Kidney (tissue), 14 donors: ENCODE data around the gene ZBP1. TPM values are rescaled to one million over a fixed set of nuclear protein-coding genes. Genes with fewer than 3 reads are reported as not detected.

Source experiments
- DNase-seq, 5 donors: peaks; one replicate each; pipeline ENCODE4 v3.0.0-alpha.2; 2013 to 2020
- FAIRE-seq: peaks from 2 replicates; lab custom pipeline; 2012; peaks lifted over from hg19 to GRCh38; lab: Jason Lieb, UNC
- H3K27ac ChIP-seq, 2 donors: one replicate each; pipeline ENCODE4 v1.7.0; 2013; ENCODE audit warnings: low read depth in 2 of 2, low read length in 2 of 2, inconsistent platforms in 1 of 2
- H3K27me3 ChIP-seq: one replicate; pipeline ENCODE4 v1.7.1; 2013; ENCODE audit warnings: low read length, inconsistent platforms; ENCODE audit not compliant: control insufficient read depth, insufficient read depth
- H3K36me3 ChIP-seq, 3 donors: one replicate each; pipeline versions ENCODE4 v1.7.0 to v1.7.1; 2013; ENCODE audit warnings: low read length in 3 of 3, control low read depth in 1 of 3, inconsistent platforms in 1 of 3; ENCODE audit not compliant: insufficient read depth in 3 of 3, control insufficient read depth in 2 of 3
- H3K4me1 ChIP-seq, 3 donors: one replicate each; pipeline versions ENCODE4 v1.7.0 to v1.7.1; 2013; ENCODE audit warnings: low read length in 3 of 3, inconsistent platforms in 1 of 3, low read depth in 1 of 3; ENCODE audit not compliant: control insufficient read depth in 2 of 3, insufficient read depth in 2 of 3
- H3K4me3 ChIP-seq, 3 donors: one replicate each; pipeline versions ENCODE4 v1.7.0 to v1.8.1; 2013; ENCODE audit warnings: low read length in 3 of 3, control low read depth in 1 of 3, inconsistent platforms in 1 of 3
- H3K9ac ChIP-seq, 3 donors: one replicate each; pipeline versions ENCODE4 v1.7.0 to v1.7.1; 2013; ENCODE audit warnings: low read length in 3 of 3, control low read depth in 1 of 3, inconsistent platforms in 1 of 3
- H3K9me3 ChIP-seq, 3 donors: one replicate each; pipeline versions ENCODE4 v1.7.0 to v1.7.1; 2013; ENCODE audit warnings: low read length in 3 of 3, control low read depth in 1 of 3, inconsistent platforms in 1 of 3; ENCODE audit not compliant: control insufficient read depth in 2 of 3, insufficient read depth in 1 of 3
- intact Hi-C: fragments of 100-400 bp; cut with DNase I; formaldehyde crosslinking; loops from one replicate; pipeline ENCODE4 v1.11.1; 2022
- polyA plus RNA-seq: library from polyadenylated mRNA; stranded (reverse); fragments of 350-450 nt; fragmentation: Illumina TruSeq; extraction: RNeasy Lipid Tissue Mini Kit (QIAGEN cat#74804); gene quantifications from one replicate; pipeline ENCODE4 v1.2.3, GENCODE V29; 2014; ENCODE audit warnings: low read depth, low replicate concordance; ENCODE audit not compliant: insufficient read depth
- total RNA-seq: library from RNA; stranded (reverse); fragmentation: NEBNext Ultra II Directional; extraction: Animal tissue kit (Norgen Biotek cat#: 25700); gene quantifications from one replicate; pipeline ENCODE4 v1.2.1, GENCODE V29; 2021
- TF ChIP-seq, protein P1 (sequence below): IDR thresholded peaks from 3 replicates; pipeline ENCODE4 v1.5.1; 2012; ENCODE audit warnings: mild to moderate bottlenecking, moderate library complexity, borderline replicate concordance; ENCODE audit not compliant: insufficient read depth; ENCODE audit errors: extremely low read depth
- donor health status: control.
- donor health status: control.
- donor health status: control.
- donor health status: control.
- donor health status: control.
- donor health status: DM: yes; HTN: yes; CAD: no.
- donor health status: Normal renal cell carcinoma (clear cell type).

The ZBP1 gene
- total and polyA plus RNA-seq, 2 donors from 2014 or later = 3.7 TPM; not detected in 1

DNA sequence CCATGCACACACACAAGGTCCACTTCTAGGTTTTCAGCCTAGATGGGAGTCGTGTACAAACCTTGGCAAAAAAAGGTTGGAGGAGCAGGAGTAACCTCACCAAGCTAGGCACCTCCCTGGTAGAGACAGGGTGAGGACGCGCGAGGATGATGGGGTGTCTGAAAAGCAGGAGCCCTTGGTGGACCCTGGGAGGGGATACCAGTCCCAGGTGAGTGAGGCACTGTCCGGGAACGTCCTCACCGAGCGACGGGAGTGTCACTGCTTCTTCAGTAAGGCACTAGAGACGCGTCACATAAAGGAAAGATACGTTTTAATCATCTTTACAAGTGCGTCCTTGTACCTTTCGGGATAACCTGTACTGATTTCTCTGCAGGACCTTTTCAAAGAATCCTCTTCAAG lies 29.4 kb upstream of the ZBP1 start:
- no peaks in the 10 kb centered on the region for H3K9me3 ChIP-seq
- H3K4me1 ChIP-seq = no peaks in the 10 kb centered on the region
- H3K27ac ChIP-seq = no peak overlapping the region
- intact Hi-C loops = loop anchor here (10.0 kb wide), 1 partner anchor 535 kb away; no protein-coding TSS in a partner anchor
- DNase-seq (peak in 2 of 5 donors; percentile 4 to 40), FAIRE-seq (no peak)
- H3K9ac ChIP-seq = no peak overlapping the region
- H3K27me3 ChIP-seq = no peaks in the 10 kb centered on the region
- TF ChIP-seq, protein P1, sequence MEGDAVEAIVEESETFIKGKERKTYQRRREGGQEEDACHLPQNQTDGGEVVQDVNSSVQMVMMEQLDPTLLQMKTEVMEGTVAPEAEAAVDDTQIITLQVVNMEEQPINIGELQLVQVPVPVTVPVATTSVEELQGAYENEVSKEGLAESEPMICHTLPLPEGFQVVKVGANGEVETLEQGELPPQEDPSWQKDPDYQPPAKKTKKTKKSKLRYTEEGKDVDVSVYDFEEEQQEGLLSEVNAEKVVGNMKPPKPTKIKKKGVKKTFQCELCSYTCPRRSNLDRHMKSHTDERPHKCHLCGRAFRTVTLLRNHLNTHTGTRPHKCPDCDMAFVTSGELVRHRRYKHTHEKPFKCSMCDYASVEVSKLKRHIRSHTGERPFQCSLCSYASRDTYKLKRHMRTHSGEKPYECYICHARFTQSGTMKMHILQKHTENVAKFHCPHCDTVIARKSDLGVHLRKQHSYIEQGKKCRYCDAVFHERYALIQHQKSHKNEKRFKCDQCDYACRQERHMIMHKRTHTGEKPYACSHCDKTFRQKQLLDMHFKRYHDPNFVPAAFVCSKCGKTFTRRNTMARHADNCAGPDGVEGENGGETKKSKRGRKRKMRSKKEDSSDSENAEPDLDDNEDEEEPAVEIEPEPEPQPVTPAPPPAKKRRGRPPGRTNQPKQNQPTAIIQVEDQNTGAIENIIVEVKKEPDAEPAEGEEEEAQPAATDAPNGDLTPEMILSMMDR = no peak
- H3K4me3 ChIP-seq = no peak overlapping the region
- peaks cover 0 to 2% (median 0%) of the 10 kb centered on the region in 3 donors for H3K36me3 ChIP-seq

DNA sequence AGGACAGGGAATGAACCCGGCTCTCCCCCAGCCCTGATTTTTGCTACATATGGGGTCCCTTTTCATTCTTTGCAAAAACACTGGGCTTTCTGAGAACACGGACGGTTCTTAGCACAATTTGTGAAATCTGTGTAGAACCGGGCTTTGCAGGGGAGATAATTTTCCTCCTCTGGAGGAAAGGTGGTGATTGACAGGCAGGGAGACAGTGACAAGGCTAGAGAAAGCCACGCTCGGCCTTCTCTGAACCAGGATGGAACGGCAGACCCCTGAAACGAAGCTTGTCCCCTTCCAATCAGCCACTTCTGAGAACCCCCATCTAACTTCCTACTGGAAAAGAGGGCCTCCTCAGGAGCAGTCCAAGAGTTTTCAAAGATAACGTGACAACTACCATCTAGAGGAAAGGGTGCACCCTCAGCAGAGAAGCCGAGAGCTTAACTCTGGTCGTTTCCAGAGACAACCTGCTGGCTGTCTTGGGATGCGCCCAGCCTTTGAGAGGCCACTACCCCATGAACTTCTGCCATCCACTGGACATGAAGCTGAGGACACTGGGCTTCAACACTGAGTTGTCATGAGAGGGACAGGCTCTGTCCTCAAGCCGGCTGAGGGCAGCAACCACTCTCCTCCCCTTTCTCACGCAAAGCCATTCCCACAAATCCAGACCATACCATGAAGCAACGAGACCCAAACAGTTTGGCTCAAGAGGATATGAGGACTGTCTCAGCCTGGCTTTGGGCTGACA lies 28.8 kb upstream of the ZBP1 start:
- FAIRE-seq = no peak
- no peaks in the 10 kb centered on the region for H3K9me3 ChIP-seq
- TF ChIP-seq, protein P1 = no peak

DNA sequence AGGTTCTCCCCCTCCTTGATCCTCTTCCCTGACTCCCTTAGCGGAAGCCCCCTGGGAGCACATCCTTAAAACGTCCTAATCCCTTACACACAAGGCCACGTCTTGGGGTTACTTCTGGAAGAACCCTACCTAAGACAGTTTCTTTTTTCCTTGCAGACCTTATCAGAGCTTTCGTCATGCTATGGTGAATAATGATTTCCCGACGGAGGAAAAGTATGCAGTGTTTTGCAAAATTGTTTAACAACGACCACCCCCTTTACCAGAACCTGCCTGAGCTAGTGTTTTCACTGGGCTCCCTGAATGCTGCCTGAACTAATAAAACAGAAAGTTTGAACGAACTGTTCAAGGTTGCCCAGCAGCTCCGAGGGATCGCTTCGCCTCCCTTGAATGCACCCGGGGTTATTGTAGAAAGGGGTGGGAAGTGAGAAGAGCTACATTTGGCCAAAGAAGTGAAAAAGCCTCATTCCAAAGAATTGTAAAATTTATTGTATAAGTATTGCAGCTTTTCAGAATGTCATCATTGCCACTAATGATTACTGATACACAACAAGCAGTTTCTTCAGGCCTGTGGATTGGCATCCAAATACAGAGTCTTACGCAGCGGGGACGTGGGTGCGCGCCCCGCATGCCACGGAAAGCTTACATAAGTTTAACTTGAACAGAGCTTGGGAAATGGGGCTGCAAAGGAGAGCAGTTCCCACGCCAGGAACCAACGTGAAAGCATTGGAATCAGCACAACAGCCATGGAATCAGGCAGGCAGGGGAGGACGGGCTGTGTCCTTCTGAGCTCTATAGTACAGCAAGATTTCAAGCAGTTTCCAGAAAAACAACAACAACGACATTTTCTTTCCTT lies 27.9 kb upstream of the ZBP1 start:
- Histone ChIP-seq H3K9me3 (no peaks in the 10 kb centered on the region), H3K9ac (no peak overlapping the region), H3K4me1 (no peaks in the 10 kb centered on the region), H3K4me3 (no peak overlapping the region), H3K27ac (no peak overlapping the region), H3K27me3 (no peaks in the 10 kb centered on the region), H3K36me3 (peaks cover 0 to 2% (median 0%) of the 10 kb centered on the region in 3 donors)
- TF ChIP-seq, protein P1 = no peak
- intact Hi-C loops = no loop called here
- FAIRE-seq (no peak), DNase-seq (peak in 2 of 5 donors; percentile 3 to 43)

More for the DNA sequence above, 28.8 kb upstream of the ZBP1 start:
- H3K4me1 ChIP-seq = no peaks in the 10 kb centered on the region
- no peak overlapping the region for H3K27ac ChIP-seq
- peak in 3 of 5 donors; percentile 4 to 24 (median 12) for DNase-seq
- no peaks in the 10 kb centered on the region for H3K27me3 ChIP-seq
- H3K4me3 ChIP-seq = no peak overlapping the region
- intact Hi-C loops = no loop called here
- peaks cover 0 to 2% (median 0%) of the 10 kb centered on the region in 3 donors for H3K36me3 ChIP-seq
- no peak overlapping the region for H3K9ac ChIP-seq
